HG03520 (cell line): Measurements from ENCODE around the gene RIMBP3B.
"Not testable (repeated sequence)": the region's sequence is repeated elsewhere in the genome, so short reads cannot be mapped to it uniquely, and the experiment has no call there.

Source experiments
- ATAC-seq: cut with Tn5 transposase; IDR thresholded peaks from one replicate; pipeline ENCODE4 v1.9.1; 2021; ENCODE audit warnings: mild to moderate bottlenecking, moderate library complexity; ENCODE audit not compliant: unreplicated experiment

Gene RIMBP3B, protein sequence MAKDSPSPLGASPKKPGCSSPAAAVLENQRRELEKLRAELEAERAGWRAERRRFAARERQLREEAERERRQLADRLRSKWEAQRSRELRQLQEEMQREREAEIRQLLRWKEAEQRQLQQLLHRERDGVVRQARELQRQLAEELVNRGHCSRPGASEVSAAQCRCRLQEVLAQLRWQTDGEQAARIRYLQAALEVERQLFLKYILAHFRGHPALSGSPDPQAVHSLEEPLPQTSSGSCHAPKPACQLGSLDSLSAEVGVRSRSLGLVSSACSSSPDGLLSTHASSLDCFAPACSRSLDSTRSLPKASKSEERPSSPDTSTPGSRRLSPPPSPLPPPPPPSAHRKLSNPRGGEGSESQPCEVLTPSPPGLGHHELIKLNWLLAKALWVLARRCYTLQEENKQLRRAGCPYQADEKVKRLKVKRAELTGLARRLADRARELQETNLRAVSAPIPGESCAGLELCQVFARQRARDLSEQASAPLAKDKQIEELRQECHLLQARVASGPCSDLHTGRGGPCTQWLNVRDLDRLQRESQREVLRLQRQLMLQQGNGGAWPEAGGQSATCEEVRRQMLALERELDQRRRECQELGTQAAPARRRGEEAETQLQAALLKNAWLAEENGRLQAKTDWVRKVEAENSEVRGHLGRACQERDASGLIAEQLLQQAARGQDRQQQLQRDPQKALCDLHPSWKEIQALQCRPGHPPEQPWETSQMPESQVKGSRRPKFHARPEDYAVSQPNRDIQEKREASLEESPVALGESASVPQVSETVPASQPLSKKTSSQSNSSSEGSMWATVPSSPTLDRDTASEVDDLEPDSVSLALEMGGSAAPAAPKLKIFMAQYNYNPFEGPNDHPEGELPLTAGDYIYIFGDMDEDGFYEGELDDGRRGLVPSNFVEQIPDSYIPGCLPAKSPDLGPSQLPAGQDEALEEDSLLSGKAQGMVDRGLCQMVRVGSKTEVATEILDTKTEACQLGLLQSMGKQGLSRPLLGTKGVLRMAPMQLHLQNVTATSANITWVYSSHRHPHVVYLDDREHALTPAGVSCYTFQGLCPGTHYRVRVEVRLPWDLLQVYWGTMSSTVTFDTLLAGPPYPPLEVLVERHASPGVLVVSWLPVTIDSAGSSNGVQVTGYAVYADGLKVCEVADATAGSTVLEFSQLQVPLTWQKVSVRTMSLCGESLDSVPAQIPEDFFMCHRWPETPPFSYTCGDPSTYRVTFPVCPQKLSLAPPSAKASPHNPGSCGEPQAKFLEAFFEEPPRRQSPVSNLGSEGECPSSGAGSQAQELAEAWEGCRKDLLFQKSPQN (N-terminal part only)

DNA sequence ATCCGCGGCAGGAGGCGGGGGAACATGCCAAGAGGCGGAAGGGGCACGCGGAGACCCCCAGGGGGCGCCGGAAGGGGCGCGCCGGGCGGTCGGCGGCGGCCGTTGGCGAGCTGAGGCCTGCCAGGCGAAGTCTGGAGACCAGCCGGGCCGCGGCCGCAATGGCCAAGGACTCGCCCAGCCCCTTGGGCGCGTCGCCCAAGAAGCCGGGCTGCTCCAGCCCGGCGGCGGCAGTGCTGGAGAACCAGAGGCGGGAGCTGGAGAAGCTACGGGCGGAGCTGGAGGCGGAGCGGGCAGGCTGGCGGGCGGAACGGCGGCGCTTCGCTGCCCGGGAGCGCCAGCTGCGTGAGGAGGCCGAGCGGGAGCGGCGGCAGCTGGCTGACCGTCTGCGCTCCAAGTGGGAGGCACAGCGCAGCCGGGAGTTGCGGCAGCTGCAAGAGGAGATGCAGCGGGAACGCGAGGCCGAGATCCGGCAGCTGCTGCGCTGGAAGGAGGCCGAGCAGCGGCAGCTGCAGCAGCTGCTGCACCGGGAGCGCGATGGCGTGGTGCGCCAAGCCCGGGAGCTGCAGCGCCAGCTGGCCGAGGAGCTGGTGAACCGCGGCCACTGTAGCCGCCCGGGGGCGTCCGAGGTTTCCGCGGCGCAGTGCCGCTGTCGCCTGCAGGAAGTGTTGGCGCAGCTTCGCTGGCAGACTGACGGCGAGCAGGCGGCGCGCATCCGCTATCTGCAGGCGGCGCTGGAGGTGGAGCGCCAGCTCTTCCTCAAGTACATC, at the start of gene RIMBP3B:
Gene RIMBP3B (plus strand): TSS at position 51 of the 767 bp plus-strand sequence. CDS start 108 bp downstream, at position 159.
- ATAC-seq = not testable (repeated sequence)

DNA sequence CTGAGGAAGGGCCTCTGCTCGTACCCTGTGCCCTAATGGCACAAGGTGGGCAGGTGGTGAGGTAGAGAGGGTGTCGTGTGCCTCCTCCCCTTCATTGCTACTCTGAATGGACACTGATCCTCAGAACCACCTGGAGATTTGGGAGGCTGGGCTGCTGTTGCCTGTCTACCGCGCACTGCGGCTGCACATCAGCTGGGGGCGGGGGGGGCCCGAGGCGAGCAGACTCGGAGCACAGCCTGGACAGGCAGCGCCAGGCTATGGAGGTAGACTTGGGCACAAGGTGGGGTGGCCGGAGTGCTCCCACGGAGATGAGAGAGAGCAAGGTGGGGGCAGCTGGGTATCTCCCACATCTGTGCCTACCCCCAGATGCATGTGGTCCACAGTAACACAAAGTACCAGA, 26.0 kb upstream of the RIMBP3B start:
- ATAC-seq = not testable (repeated sequence)

DNA sequence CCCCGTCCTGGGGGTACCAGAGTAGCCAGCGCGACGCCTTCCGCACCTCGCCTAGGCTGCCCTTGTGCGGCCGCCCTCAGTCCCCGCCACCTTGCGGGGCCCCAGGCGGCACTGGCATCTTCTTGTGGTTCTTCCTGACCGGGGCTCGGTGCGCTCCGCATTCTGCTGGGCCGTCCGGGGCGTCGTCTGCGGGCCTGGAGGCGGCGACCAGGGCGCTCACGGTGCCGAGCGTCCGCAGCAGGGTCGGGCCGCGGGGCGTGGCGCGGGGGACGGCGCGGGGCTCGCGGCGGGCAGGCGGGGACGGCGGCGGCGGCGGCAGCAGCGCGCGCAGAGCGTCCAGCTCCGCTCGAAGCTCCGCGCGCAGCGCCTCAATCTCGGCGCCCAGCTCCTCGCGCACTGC, 23.0 kb upstream of the RIMBP3B start:
- not testable (repeated sequence) for ATAC-seq

DNA sequence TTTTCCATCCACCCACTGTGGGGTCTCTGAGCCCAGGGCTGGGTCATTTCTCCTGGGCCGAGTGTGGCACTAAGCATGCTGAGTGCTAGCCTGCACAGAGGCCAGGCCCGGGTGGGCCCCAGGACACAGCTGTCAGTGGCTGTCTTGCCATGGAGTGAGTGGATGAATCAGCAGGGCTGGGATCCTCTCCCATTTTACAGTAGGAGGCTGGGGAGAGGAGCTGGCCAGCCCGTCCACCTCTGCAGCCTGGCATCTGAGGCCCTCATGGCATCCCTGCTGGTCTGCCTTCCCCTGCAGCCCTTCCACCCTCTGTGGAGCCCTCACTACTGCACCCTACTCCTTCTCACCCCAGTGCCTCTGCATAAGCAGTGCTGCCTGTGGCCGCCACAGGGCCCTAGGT, 21.1 kb upstream of the RIMBP3B start:
- ATAC-seq = not testable (repeated sequence)

DNA sequence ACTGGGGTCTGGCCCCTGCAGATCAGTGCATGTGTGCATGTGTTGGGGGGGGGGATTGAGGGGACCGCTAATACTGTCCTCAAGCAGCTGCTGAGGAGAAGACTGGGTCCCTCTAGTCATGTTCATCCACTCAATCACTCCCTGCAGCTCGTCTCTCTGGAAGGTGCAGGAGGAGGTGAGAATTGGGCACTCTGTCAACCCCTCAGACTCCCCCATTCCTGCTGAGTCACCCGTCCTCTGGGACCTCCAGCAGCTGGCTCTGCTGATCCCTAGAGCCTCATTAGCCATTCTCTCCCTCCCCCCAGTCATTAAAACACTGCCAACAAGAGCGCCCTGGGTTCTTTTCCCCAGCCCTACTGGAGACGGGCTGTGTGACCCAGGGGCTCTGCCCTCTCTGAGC, 20.5 kb upstream of the RIMBP3B start:
- not testable (repeated sequence) for ATAC-seq

DNA sequence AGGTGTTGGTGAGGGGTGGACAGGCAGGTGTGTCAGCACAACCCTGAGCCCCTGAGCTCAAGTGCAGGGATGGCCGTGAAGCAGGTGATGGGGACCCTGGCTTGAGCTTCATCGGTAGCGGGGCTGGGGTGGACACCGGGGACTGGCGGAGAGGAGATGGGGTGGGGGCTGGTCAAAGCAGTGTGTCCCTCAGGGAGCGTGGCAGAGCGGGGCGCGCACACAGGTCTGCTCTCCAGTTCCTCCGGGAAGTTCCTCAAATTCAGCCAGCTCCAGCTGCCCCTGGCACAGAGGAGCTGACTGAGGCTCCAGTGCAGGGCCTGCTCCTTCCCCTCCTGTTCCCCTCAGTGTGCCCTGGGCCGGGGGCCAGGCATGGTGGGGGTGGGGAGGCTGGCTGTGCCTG, 19.7 kb upstream of the RIMBP3B start:
- not testable (repeated sequence) for ATAC-seq

DNA sequence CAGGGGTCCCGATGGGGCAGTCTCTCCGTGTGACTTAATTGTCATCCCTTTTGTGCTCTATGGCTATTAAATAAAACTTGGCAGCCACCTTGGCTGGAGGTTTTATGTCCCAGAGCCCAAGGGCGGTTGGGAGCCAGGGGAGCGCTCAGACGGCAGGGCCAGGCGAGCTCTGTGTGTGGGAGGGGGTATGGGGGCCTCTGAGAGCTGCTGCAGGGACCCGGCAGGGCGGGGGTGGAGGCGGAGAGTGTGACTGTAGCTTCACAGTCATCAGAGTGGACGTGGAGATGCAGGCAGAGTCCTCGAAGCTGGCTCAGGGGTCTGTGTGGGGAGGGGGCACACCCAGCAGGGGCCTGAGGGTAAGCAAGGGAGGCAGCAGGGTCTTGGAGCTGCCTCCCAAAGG, 19.2 kb upstream of the RIMBP3B start:
- not testable (repeated sequence) for ATAC-seq

DNA sequence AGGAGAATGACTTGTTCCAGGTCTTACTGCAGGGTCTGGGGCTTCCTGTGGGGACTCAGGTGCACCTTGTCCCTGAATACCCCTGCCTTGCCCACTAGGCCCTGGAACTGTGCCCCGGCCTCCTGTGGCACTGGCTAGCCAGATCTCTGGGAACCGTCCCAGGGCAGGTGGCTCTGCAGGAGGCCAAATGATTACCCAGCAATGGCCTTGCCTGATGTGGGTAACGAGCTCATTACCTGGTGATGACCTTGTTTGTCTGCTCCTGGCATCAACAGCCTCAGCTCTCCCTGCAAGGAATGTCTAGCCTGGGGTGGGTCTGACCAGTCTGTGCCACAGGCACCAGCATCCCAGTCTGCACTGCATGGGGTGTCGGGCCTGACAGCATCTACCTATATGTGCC, 18.2 kb upstream of the RIMBP3B start:
- not testable (repeated sequence) for ATAC-seq

DNA sequence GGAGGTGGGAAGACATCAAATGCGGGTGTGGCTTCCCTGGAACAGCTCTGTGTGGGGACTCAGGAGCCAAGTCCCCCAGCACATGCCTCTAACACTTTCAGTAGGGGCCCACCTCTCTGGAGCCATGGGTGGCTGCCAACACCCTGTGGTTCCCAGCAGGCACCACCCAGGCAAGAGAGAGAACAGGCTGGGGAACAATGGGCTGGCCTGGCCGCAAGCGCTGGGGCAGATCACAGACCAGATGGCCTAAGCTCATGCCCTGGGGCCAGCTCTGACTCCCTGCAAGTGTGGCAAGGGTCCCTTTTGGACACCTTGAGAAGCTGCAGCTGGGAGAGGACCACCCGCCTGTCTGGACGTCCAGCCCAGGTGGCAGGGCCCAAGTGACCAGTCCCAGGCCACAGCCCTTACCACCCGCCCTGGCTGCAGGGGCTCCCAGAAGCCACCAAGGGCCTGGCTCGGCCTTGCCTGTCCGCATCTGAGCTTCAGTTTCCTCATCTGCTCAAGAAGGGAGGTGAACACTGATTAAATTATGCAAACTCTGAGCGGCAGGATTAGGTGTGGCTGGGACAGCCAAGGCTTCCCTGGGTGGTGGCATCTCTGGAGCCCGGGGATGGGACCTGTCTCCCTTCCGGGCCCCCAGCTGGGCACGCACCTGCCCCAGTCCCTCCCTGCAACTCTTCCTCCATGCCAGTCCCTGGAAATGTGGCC, 14.8 kb upstream of the RIMBP3B start:
- ATAC-seq = not testable (repeated sequence)

DNA sequence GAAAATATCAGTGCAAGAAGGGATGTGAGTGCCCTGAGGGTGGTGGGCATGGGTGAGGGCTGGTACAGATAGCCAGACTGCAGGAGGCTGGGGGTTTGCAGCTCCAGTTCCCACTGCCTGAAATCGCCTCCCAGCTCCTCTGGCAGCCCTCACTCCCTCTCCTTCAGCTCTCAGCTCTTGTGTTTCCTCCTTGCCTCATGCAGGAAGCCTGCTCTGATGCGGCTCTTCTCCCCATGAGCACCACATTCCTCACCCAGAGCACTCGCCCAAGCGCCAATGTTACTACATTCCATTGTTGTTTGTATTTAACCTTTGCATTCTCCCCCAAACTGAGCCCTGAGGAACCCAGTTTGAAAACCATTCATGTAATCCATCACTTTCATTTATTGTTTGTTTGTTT, 7.7 kb upstream of the RIMBP3B start:
- ATAC-seq = not testable (repeated sequence)

DNA sequence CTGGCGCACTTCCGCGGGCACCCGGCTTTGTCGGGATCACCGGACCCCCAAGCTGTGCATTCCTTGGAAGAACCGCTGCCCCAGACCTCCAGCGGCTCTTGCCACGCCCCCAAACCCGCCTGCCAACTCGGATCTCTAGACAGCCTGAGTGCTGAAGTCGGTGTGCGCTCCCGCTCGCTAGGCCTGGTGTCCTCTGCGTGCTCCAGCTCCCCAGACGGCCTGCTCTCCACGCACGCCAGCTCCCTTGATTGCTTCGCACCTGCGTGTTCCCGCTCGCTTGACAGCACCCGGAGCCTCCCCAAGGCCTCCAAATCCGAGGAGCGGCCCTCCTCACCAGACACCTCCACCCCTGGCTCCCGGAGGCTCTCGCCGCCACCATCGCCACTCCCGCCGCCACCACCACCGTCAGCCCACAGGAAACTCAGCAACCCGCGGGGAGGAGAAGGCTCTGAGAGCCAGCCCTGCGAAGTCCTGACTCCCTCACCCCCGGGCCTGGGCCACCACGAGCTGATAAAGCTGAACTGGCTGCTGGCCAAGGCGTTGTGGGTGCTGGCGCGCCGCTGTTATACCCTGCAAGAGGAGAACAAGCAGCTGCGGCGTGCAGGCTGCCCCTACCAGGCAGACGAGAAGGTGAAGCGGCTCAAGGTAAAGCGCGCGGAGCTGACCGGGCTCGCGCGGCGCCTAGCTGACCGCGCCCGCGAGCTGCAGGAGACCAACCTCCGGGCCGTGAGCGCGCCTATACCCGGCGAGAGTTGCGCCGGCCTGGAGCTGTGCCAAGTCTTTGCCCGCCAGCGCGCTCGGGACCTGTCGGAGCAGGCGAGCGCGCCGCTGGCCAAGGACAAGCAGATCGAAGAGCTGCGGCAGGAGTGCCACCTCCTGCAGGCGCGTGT, 1.2 kb downstream of the RIMBP3B start:
- ATAC-seq = not testable (repeated sequence)

DNA sequence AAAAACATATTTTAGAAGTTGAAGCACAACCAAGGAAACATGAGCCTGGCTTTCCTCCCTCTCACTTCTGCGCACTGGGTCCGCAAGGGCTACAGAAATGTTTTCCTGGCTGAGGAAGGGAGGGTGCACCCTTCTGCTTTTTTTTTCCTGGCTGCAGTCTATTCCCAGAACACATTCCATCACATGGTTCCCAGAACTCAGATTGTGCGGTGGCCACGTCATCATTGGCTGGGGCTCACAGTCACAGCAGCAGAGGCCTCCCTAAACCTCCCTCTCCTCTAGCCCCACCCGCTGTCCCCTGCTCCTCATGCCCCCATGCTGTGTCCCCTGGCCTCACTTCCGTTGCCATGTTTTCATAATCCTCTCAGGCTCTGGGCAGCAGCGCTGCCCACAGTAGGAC, 5.9 kb downstream of the RIMBP3B start:
- not testable (repeated sequence) for ATAC-seq

DNA sequence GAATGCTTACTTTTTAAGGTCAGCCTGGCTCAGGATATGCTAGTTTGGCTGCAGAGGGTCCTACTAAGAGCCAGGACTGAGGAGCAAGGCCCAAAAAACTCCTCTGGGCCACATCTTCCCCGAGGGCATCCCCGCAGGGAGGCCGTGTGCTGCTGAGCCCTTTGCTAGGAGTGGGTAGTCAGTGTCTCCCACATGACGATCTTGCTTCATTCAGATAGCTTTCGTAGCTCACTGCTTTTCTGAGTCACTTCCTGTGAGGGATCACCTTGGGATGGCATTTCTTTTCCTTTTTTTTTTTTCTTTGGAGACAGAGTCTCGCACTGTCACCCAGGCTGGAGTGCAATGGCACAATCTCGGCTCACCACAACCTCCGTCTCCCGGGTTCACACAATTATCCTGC, 6.5 kb downstream of the RIMBP3B start:
- not testable (repeated sequence) for ATAC-seq

DNA sequence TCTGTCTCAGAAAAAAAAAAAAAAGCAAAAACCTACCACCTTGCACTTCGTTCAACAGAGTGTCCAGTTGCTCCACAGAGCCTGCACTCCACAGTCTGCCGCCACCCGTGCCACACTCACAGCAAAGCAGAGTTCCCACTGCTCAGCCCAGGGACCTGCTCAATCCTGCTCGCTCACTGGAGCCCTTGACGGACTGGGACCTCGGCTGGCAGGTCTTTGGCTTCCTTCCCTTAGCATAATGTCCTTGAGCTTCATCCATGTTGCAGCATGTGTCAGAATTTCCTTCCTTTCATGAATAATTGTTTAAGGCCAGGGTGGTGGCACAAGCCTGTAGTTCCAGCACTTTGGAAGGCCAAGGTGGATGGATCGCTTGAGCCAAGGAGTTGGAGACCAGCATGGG, 11.1 kb downstream of the RIMBP3B start:
- not testable (repeated sequence) for ATAC-seq

DNA sequence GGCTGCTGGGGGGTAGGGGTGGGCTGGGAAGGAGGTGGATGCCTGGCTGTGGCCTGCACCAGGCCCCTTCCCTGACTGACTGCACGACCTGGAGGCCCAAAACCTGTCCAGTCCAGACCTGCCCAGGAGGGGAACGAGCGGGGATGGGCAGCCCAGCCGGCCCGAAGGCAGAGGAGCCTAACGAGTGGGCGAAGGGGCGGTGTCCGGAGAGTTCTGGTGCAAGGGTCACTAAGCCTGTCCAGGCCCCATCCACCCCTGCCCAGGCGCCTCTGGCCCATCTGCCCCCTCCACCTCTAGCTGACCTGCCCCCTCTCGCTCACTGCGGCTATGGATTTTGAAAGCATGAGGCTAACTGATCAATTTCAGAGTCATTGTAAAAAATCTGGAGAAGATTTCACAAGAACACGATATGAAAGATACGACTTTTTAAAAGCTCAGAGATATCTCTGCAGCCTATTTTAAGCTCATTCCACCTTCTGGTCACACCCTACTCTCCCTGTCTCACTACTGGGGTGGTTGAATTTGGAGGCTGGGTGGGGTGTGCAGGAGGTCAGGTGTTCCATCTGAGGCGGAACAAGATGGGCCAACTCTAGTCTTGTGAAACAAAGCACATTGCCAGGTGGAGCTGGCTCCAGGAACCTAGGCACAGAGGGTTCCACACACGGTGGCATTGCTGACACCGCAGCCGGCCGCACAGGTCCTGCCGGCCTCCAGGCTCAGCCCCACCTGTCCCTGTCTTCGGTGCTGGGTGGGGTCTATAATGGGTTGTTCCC, 17.8 kb downstream of the RIMBP3B start:
- not testable (repeated sequence) for ATAC-seq

DNA sequence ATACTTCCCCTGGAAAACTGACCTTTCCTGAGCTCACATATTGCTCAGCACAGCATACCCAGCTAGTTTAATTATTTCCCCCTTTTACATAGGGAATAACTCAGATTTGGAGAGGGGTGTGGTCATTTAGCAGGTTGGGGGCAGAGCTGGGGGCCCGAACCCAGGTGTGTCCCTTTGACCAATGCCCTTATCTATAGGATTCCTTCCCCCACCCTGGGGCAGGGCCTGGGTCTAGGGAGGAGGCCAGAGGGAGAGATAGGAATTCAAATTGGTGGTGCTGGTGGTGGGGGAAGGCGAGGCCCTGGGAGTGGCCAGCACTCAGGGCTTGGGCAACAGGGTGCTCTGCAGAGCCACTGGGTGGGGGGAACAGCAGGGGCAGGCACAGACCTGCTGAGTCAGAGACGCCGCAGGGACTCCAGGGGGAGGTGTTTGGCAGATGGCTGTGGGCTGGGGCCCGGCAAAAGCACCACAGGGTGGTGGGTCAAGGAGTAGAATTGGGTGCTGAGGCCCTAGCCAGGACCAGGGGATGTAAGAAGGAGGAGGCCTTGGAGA, 19.3 kb downstream of the RIMBP3B start:
- not testable (repeated sequence) for ATAC-seq

DNA sequence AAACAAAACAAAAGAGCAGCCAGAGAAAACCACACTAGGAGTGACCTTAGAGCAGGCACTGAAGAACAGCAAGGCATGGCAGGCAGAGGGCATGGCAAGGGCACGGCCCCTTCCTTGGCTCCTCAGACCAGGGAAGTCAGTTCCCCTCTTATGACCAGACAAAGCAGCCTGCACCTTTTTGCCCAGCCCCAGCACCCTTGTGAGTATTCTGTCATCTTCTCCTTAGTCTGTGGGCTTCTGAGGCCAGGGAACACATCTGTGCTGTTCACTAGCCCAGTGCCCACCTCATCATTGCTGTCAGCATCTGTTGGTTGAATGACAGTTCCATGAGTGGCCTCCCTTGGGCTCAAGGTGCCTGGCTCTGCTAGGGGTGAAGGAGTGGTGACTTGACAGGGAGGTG, 23.6 kb downstream of the RIMBP3B start:
- not testable (repeated sequence) for ATAC-seq
